ENCODE data around the gene ITPK1.

The ITPK1 gene

GRCh38 chr14:92938235-92938875 is 177.4 kb downstream of the ITPK1 start:
- DNase-seq (ENCODE audit: low read depth, low spot score): no peak

GRCh38 chr14:92937051-92937937 is 178.4 kb downstream of the ITPK1 start:
- DNase-seq (ENCODE audit: low read depth, low spot score): no peak

- DNase-seq (ENCODE audit: low read depth, low spot score): no peak
These were observed 179.6 kb downstream of the ITPK1 start for GRCh38 chr14:92936085-92936484.

GRCh38 chr14:92935446-92935845 is 180.3 kb downstream of the ITPK1 start:
- no peak for DNase-seq (ENCODE audit: low read depth, low spot score)

GRCh38 chr14:92934196-92935085 is 181.3 kb downstream of the ITPK1 start:
- DNase-seq (ENCODE audit: low read depth, low spot score): no peak

GRCh38 chr14:92933481-92933880 is 182.2 kb downstream of the ITPK1 start:
- DNase-seq (ENCODE audit: low read depth, low spot score): no peak

- DNase-seq (ENCODE audit: low read depth, low spot score): no peak
These were observed 183.0 kb downstream of the ITPK1 start for GRCh38 chr14:92932448-92933395.

GRCh38 chr14:92931681-92932447 is 183.9 kb downstream of the ITPK1 start:
- no peak for DNase-seq (ENCODE audit: low read depth, low spot score)

GRCh38 chr14:92930737-92931602 is 184.8 kb downstream of the ITPK1 start:
- DNase-seq (ENCODE audit: low read depth, low spot score): no peak

GRCh38 chr14:92929689-92930608 is 185.8 kb downstream of the ITPK1 start:
- no peak for DNase-seq (ENCODE audit: low read depth, low spot score)

- no peak for DNase-seq (ENCODE audit: low read depth, low spot score)
These were observed 186.6 kb downstream of the ITPK1 start for GRCh38 chr14:92928961-92929688.

GRCh38 chr14:92928258-92928629 is 187.5 kb downstream of the ITPK1 start:
- DNase-seq (ENCODE audit: low read depth, low spot score): no peak

GRCh38 chr14:92927349-92928257 is 188.1 kb downstream of the ITPK1 start:
- DNase-seq (ENCODE audit: low read depth, low spot score): no peak

GRCh38 chr14:92926931-92927330 is 188.8 kb downstream of the ITPK1 start:
- DNase-seq (ENCODE audit: low read depth, low spot score): no peak

GRCh38 chr14:92926180-92926845 is 189.4 kb downstream of the ITPK1 start:
- no peak for DNase-seq (ENCODE audit: low read depth, low spot score)

GRCh38 chr14:92925446-92925845 is 190.3 kb downstream of the ITPK1 start:
- DNase-seq (ENCODE audit: low read depth, low spot score): no peak
